Activated CD8-positive, alpha-beta T cell treated with anti-CD3 and anti-CD28 coated beads, Interleukin-2, amount 10 ng/mL, durations not matched to agents 7 days and 5 days (primary cell): Measurements from ENCODE around the gene ACTC1. TPM values are rescaled to one million over a fixed set of nuclear protein-coding genes. Genes with fewer than 3 reads are reported as not detected.
"Not testable (repeated sequence)": the region's sequence is repeated elsewhere in the genome, so short reads cannot be mapped to it uniquely, and the experiment has no call there.

ENCODE experiments used
- ATAC-seq: fragments of 150-1000 bp; cut with Tn5 transposase; one replicate; pipeline ENCODE4 v1.10.0; 2021; ENCODE audit warnings: moderate library complexity
- CTCF ChIA-PET: fragments of 350-600 bp; sonication (Branson Sonifier 250); formaldehyde crosslinking; loops from one replicate; lab custom pipeline; 2021; ENCODE audit warnings: antibody characterized with exemption; lab: Charles Lee
- POLR2A ChIA-PET: fragments of 350-600 bp; sonication (Branson Sonifier 250); formaldehyde crosslinking; loops from one replicate; lab custom pipeline; 2021; ENCODE audit warnings: antibody characterized with exemption; lab: Charles Lee
- DNase-seq: peaks from one replicate; pipeline ENCODE4 v3.0.0-alpha.2; 2020
- H3K27ac Mint-ChIP-seq: one replicate; pipeline ENCODE4 v1.8.0; 2021; ENCODE audit warnings: mild to moderate bottlenecking, mixed read lengths
- H3K27me3 Mint-ChIP-seq: one replicate; pipeline ENCODE4 v1.8.0; 2021; ENCODE audit warnings: low read depth, mixed read lengths
- H3K36me3 Mint-ChIP-seq: one replicate; pipeline ENCODE4 v1.8.0; 2021; ENCODE audit warnings: low read depth, mixed read lengths
- H3K4me1 Mint-ChIP-seq: one replicate; pipeline ENCODE4 v1.8.0; 2021; ENCODE audit warnings: low read depth, mixed read lengths
- H3K4me3 Mint-ChIP-seq: one replicate; pipeline ENCODE4 v1.8.0; 2021; ENCODE audit warnings: mild to moderate bottlenecking, mixed read lengths
- H3K9me3 Mint-ChIP-seq: one replicate; pipeline ENCODE4 v1.8.0; 2022; ENCODE audit warnings: mixed read lengths; ENCODE audit not compliant: insufficient read depth
- total RNA-seq, 2 experiments: library from RNA; stranded (reverse); gene quantifications; one replicate each; pipeline ENCODE4 v1.2.3, GENCODE V29; 2021

Gene ACTC1
- total RNA-seq, 2 experiments from 2014 or later = not detected

- POLR2A ChIA-PET = no interaction called here
- peaks cover 13% of the 10 kb centered on the region for H3K27me3 Mint-ChIP-seq
- no peak overlapping the region for H3K4me3 Mint-ChIP-seq
- DNase-seq = no peak
- ATAC-seq = no peak
- H3K9me3 Mint-ChIP-seq = no peaks in the 10 kb centered on the region
- H3K27ac Mint-ChIP-seq = no peak overlapping the region
- H3K4me1 Mint-ChIP-seq = no peaks in the 10 kb centered on the region
- CTCF ChIA-PET = no interaction called here
- no peaks in the 10 kb centered on the region for H3K36me3 Mint-ChIP-seq
Observed at GRCh38 chr15:34812369-34812768, 17.0 kb upstream of the ACTC1 start.

- Mint-ChIP-seq H3K27me3 (peaks cover 13% of the 10 kb centered on the region), H3K4me3 (no peak overlapping the region), H3K9me3 (no peaks in the 10 kb centered on the region), H3K27ac (no peak overlapping the region), H3K4me1 (no peaks in the 10 kb centered on the region), H3K36me3 (no peaks in the 10 kb centered on the region)
- ChIA-PET CTCF (no interaction called here), POLR2A (no interaction called here)
- ATAC-seq (no peak), DNase-seq (no peak)
Observed at GRCh38 chr15:34810443-34811129, 15.2 kb upstream of the ACTC1 start.

DNA sequence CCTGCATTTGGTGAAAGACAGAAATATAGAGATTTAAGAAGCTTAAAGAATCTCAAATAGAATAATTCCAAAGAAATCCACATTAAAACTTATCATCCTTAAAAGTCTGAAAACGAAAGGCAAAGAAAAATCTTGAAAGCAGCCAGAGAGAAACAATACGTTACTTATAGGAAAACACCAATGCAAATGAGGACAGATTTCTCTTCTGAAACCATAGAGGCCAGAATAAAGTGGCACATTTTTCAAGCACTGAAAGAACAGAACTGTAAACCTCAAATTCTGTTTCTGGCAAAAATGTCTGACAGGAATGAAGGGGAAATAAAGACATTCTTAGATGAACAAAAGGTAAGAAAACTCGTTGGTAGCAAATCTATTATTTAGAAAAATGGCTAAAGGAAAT lies 13.8 kb upstream of the ACTC1 start:
- H3K4me1 Mint-ChIP-seq = no peaks in the 10 kb centered on the region
- DNase-seq (no peak), ATAC-seq (no peak)
- CTCF ChIA-PET = no interaction called here
- H3K9me3 Mint-ChIP-seq = no peaks in the 10 kb centered on the region
- POLR2A ChIA-PET = no interaction called here
- peaks cover 20% of the 10 kb centered on the region for H3K27me3 Mint-ChIP-seq
- no peak overlapping the region for H3K27ac Mint-ChIP-seq
- no peak overlapping the region for H3K4me3 Mint-ChIP-seq
- H3K36me3 Mint-ChIP-seq = no peaks in the 10 kb centered on the region

- no peaks in the 10 kb centered on the region for H3K36me3 Mint-ChIP-seq
- no peak overlapping the region for H3K27ac Mint-ChIP-seq
- H3K4me3 Mint-ChIP-seq = no peak overlapping the region
- ATAC-seq (no peak), DNase-seq (no peak)
- no peaks in the 10 kb centered on the region for H3K4me1 Mint-ChIP-seq
- ChIA-PET POLR2A (no interaction called here), CTCF (no interaction called here)
- H3K27me3 Mint-ChIP-seq = peaks cover 20% of the 10 kb centered on the region
- H3K9me3 Mint-ChIP-seq = no peaks in the 10 kb centered on the region
Observed at GRCh38 chr15:34808016-34808415, 12.7 kb upstream of the ACTC1 start.

DNA sequence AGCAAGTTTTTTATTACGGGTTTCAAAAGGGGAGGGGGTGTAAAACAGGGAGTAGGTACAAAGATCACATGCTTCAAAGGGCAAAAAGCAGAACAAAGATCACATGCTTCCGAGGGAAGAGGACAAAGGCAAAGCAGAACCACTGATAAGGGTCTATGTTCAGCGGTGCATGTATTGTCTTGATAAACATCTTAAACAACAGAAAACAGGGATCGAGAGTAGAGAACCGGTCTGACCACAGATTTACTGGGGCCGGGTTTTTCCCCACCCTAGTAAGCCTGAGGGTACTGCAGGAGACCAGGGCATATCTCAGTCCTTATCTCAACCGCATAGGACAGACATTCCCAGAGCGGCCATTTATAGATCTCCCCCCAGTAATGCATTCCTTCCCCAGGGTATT lies 11.9 kb upstream of the ACTC1 start:
- peaks cover 20% of the 10 kb centered on the region for H3K27me3 Mint-ChIP-seq
- ATAC-seq, POLR2A ChIA-PET, H3K9me3 Mint-ChIP-seq, CTCF ChIA-PET, H3K36me3 Mint-ChIP-seq, H3K27ac Mint-ChIP-seq, H3K4me1 Mint-ChIP-seq, H3K4me3 Mint-ChIP-seq, DNase-seq: not testable (repeated sequence)

DNA sequence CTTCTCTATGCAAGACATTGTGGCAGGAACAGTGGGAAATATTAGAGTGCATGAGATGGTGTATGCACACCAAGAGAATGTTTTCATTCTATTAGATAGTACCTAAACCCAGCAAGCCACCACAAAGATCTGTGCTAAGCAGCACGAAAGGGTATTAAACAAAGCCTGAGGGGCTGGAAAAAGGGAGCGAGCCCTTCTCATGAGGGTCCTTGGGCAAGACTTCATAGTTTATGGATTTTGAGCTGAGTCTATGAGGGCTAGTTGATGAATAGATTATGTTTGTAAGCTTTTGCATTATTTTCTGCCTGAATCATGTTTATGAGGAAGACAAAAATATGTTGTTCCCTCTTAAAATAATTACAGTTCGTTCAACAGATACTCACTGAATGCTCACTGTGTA lies 9.4 kb upstream of the ACTC1 start:
- CTCF ChIA-PET = no interaction called here
- no peaks in the 10 kb centered on the region for H3K4me1 Mint-ChIP-seq

DNA sequence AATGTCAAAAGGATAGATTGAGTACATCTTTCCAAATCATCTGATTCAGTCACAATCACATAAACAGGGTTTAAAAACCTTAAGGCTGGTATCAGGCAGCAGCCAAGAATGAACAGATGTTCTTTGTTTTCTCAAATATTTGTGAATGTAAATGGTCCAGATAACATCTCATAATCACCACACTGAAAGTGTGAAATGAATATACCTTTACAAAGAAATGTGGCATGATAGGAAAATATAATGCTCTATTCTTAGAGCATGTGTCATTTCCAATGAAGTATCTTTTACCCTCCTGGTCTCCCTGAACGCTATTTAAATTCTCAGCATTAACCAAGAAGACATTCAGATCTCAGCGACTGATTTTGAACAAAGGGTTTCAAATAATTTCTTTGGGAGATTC lies 8.8 kb upstream of the ACTC1 start:
- H3K27ac Mint-ChIP-seq = no peak overlapping the region
- no peaks in the 10 kb centered on the region for H3K36me3 Mint-ChIP-seq
- H3K9me3 Mint-ChIP-seq = no peaks in the 10 kb centered on the region
- CTCF ChIA-PET = no interaction called here
- H3K4me3 Mint-ChIP-seq = no peak overlapping the region
- POLR2A ChIA-PET = no interaction called here
- peaks cover 18% of the 10 kb centered on the region for H3K27me3 Mint-ChIP-seq
- ATAC-seq (no peak), DNase-seq (no peak)
- H3K4me1 Mint-ChIP-seq = no peaks in the 10 kb centered on the region

More for the DNA sequence above, 9.4 kb upstream of the ACTC1 start:
- Mint-ChIP-seq H3K36me3 (no peaks in the 10 kb centered on the region), H3K9me3 (no peaks in the 10 kb centered on the region), H3K27ac (no peak overlapping the region), H3K4me3 (no peak overlapping the region), H3K27me3 (peaks cover 18% of the 10 kb centered on the region)
- DNase-seq (no peak), ATAC-seq (no peak)
- POLR2A ChIA-PET = no interaction called here

DNA sequence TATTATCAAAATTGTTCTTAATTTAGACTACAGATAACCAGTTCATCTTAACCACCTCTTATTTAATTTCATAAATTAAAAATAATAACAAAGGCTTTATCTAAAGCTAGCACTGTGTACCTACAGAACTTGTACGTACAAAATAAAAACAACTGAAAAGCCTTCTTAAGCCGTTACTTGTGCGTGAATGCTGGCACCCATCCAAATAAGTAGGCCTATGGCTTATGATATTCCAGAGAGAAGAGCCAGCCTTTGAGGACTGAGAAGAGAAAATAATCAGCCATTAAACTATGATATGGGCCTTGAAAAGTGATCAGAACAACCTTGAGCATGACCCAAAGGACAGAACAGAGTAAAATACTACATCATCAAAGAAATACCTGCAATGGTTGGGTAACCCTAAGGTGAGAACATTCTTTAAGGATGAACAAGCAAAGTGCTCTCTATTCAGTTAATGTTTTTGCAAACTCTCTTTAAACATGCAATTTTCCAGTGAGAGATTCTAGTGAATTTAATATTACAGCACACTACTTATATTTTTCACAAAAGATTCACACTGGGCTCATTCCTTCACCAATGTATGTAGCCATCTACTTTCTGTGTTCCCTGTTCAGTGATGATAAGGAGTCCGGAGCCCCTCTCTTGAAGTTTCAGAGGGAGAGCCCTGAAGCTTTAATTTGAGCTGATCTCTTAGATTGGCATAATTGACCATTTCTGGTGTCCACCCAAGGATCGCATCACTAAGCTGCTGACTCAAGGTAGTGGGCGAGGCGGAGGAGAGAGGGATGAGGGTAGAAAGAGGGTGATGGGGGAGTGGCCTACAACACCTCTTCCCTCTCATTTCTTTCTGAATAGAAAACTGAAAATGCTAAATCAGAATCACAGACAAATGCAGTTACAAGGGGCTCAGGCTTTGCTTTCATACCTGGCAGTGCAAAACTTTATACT lies 7.7 kb upstream of the ACTC1 start:
- H3K4me3 Mint-ChIP-seq = no peak overlapping the region
- ChIA-PET POLR2A (no interaction called here), CTCF (no interaction called here)
- DNase-seq (no peak), ATAC-seq (no peak)
- peaks cover 18% of the 10 kb centered on the region for H3K27me3 Mint-ChIP-seq
- no peaks in the 10 kb centered on the region for H3K4me1 Mint-ChIP-seq
- no peaks in the 10 kb centered on the region for H3K36me3 Mint-ChIP-seq
- H3K27ac Mint-ChIP-seq = no peak overlapping the region
- no peaks in the 10 kb centered on the region for H3K9me3 Mint-ChIP-seq

DNA sequence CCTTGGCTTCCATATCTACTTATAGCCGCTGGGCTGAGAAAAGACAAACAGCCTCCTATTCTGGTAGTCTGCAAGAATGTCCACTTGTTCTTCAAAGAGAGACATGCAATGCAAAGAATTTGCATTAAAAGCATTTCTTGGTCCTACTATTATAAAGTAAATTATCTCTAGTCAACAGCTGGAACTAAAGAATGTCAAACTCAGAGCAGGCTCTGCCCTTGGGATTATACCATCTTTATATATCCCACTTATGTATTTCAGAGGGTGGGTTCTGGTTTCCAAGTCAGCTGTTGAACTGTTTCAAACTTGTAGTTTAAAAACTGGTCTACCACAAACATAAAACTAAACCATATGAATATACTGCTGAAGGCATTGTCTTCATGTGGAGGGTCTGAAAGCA lies 7.0 kb upstream of the ACTC1 start:
- DNase-seq (no peak), ATAC-seq (no peak)
- Mint-ChIP-seq H3K27ac (no peak overlapping the region), H3K36me3 (no peaks in the 10 kb centered on the region), H3K27me3 (peaks cover 21% of the 10 kb centered on the region), H3K4me1 (no peaks in the 10 kb centered on the region), H3K4me3 (no peak overlapping the region), H3K9me3 (no peaks in the 10 kb centered on the region)
- CTCF ChIA-PET = no interaction called here
- POLR2A ChIA-PET = no interaction called here

- no peaks in the 10 kb centered on the region for H3K4me1 Mint-ChIP-seq
- no peaks in the 10 kb centered on the region for H3K36me3 Mint-ChIP-seq
- POLR2A ChIA-PET = no interaction called here
- ATAC-seq (no peak), DNase-seq (no peak)
- H3K9me3 Mint-ChIP-seq = no peaks in the 10 kb centered on the region
- CTCF ChIA-PET = no interaction called here
- no peak overlapping the region for H3K27ac Mint-ChIP-seq
- peaks cover 34% of the 10 kb centered on the region for H3K27me3 Mint-ChIP-seq
- no peak overlapping the region for H3K4me3 Mint-ChIP-seq
Observed at GRCh38 chr15:34799149-34800101, 4.1 kb upstream of the ACTC1 start.

DNA sequence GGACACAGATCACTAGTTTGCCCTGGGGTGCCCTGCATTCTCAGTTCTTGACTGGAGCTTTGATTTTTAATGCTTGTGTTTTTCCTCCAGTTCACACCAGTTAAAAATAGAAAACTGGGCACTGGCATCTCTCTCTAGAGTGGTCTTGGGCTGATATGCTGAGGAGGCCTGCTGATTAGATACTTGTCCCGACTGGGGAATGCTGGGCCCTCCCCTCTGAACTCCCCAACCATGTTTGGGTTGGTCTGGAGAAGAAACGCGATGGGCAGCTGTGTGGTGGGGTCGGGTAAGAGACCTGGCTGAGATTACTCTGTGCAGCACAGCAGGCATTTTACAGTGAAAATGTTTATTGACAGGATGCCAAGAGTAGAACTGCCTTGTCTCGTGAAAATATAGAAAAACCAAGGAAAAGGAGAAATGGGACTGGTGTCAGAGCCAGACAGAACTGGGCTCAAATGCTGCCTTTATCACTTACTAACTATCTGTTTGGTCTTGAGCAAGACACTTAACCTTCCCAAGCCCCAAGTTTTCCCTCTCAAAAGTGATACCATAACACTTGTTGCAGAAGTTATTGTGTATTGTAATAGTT lies 1.6 kb upstream of the ACTC1 start:
- ChIA-PET CTCF (interaction anchor here (1.1 kb wide), 1 partner anchor 20 kb away, joined by 3 read pairs; no protein-coding TSS in a partner anchor), POLR2A (no interaction called here)
- Mint-ChIP-seq H3K27ac (no peak overlapping the region), H3K4me3 (no peak overlapping the region), H3K4me1 (no peaks in the 10 kb centered on the region), H3K9me3 (no peaks in the 10 kb centered on the region), H3K36me3 (no peaks in the 10 kb centered on the region), H3K27me3 (peaks cover 42% of the 10 kb centered on the region)
- ATAC-seq (no peak), DNase-seq (no peak)
